GM19035 (cell line): ENCODE results near the gene ZC3H7A.

Experiments used
- ATAC-seq: cut with Tn5 transposase; IDR thresholded peaks from one replicate; pipeline ENCODE4 v1.9.1; 2021; ENCODE audit not compliant: unreplicated experiment

ZC3H7A gene

DNA sequence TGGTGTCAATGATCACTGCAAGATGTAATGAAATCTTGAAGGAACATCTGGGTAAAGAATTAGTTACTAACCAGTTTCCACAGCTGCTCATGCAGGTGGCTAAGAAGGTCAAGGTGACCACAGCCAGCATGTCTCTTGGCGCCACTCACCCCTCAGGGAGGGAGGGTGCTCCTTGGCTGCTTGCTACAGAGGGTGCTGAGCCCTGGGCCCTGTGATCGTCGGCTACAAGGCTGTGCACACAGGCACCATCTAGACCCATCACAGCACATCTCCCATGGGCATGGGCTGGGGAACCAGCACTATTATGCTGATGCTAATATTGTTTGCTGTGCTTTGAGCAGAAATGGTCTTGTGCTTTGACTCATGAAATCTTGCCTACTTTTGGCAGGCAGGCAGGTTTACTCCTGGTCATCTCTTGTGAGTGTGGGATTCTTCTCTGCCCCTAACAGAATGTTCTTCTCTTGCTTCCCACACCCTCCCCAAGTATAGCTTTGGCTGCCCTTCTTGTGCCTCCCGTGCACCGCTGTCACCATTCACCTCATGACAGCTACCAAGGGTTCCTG lies 90.8 kb downstream of the ZC3H7A start:
- no peak for ATAC-seq

DNA sequence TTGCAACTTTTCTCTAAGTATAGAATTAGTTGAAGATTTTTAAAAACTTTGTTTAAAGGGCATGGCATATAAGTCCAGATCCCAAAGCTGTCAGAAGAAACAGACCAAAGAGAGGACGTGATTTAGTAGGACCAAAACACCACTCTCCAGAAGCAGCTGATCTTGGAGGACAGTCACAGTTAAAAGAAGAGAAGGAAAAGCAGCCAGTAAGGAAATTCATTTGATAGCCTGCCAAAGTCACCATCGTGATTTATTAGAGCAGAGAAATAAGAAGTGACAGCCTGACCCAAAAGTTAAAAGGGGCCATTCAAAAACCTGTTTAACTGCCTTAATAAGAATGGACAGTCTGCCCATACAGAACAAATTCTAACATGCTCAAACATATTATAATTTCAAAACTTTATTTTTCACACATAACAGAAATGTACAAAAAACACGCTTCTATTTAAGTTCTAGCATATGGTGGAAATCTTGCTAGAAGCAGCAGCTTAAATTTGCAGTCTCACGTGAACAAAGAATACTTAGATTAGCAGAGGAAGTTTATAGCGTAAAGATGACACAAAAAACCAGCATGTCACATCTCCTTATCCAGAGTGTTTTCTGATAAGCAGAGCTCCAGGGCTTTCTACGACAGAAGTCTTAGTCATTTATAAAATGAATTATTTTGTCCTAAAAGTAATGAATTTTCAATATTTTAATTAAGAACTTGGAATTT lies 91.6 kb downstream of the ZC3H7A start:
- ATAC-seq = no peak
